Adrenal gland (tissue), 5 donors: ENCODE results near the gene MAP2K6.

Experiments
- POLR2A ChIP-seq, 2 donors: fragments of 450-650 bp; IDR thresholded peaks; one replicate each; pipeline ENCODE4 v1.6.1; 2017; ENCODE audit warnings: antibody characterized with exemption in 2 of 2, mild to moderate bottlenecking in 2 of 2, moderate library complexity in 1 of 2
- TF ChIP-seq, protein P1 (sequence below), 6 experiments: fragments of 450-650 bp in 4 of 6; fragments of 200-600 bp in 2 of 6; sonication (generic) in 1 of 6; IDR thresholded peaks; 1 replicate in 5 of 6; 2 replicates in 1 of 6; pipeline versions ENCODE4 v1.5.1 to v1.8.0; 2016 to 2021; ENCODE audit warnings: antibody characterized with exemption in 6 of 6, mild to moderate bottlenecking in 2 of 6, moderate library complexity in 1 of 6
- donor health status: DM: no; HTN: no; CAD: no.

- TF ChIP-seq, protein P1, sequence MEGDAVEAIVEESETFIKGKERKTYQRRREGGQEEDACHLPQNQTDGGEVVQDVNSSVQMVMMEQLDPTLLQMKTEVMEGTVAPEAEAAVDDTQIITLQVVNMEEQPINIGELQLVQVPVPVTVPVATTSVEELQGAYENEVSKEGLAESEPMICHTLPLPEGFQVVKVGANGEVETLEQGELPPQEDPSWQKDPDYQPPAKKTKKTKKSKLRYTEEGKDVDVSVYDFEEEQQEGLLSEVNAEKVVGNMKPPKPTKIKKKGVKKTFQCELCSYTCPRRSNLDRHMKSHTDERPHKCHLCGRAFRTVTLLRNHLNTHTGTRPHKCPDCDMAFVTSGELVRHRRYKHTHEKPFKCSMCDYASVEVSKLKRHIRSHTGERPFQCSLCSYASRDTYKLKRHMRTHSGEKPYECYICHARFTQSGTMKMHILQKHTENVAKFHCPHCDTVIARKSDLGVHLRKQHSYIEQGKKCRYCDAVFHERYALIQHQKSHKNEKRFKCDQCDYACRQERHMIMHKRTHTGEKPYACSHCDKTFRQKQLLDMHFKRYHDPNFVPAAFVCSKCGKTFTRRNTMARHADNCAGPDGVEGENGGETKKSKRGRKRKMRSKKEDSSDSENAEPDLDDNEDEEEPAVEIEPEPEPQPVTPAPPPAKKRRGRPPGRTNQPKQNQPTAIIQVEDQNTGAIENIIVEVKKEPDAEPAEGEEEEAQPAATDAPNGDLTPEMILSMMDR (IDR thresholded peaks at IDR 0.05): no peak
- no peak for TF ChIP-seq POLR2A (IDR thresholded peaks at IDR 0.05)
These were observed 4.0 kb downstream of the MAP2K6 start for GRCh38 chr17:69418535-69418934.
